Natural killer cell (primary cell): Measurements from ENCODE around the gene FATE1. TPM values are rescaled to one million over a fixed set of nuclear protein-coding genes. Genes with fewer than 3 reads are reported as not detected.

ENCODE experiments used
- ATAC-seq, 3 donors: fragments of 150-1000 bp in 2 of 3; fragments of 200-7000 bp in 1 of 3; cut with Tn5 transposase; 1 replicate in 1 of 3; 2 replicates in 2 of 3; pipeline ENCODE4 v1.10.0; 2021; ENCODE audit warnings: mild to moderate bottlenecking in 2 of 3, moderate library complexity in 2 of 3
- DNase-seq, 2 donors: peaks; one replicate each; pipeline versions ENCODE4 v3.0.0 to v3.0.0-alpha.2; 2013 to 2021; ENCODE audit warnings: mixed read lengths in 1 of 2
- H3K27ac ChIP-seq: one replicate; pipeline ENCODE4 v1.5.1; 2013; ENCODE audit warnings: mild to moderate bottlenecking, low read length
- H3K27me3 ChIP-seq: one replicate; pipeline ENCODE4 v1.6.1; 2013; ENCODE audit warnings: low read length; ENCODE audit not compliant: control insufficient read depth, insufficient read depth
- H3K36me3 ChIP-seq: one replicate; pipeline ENCODE4 v1.6.1; 2013; ENCODE audit warnings: low read length; ENCODE audit not compliant: control insufficient read depth, insufficient read depth
- H3K4me1 ChIP-seq: one replicate; pipeline ENCODE4 v1.6.1; 2013; ENCODE audit warnings: low read length; ENCODE audit not compliant: control insufficient read depth, insufficient read depth
- H3K4me3 ChIP-seq: one replicate; pipeline ENCODE4 v1.5.1; 2013; ENCODE audit warnings: low read length
- H3K9me3 ChIP-seq: one replicate; pipeline ENCODE4 v1.6.1; 2013; ENCODE audit warnings: low read length; ENCODE audit not compliant: control insufficient read depth, insufficient read depth
- H3K27ac Mint-ChIP-seq, 2 donors: one replicate each; pipeline ENCODE4 v1.8.0; 2022; ENCODE audit warnings: mild to moderate bottlenecking in 2 of 2, mixed read lengths in 2 of 2, moderate library complexity in 1 of 2
- H3K27me3 Mint-ChIP-seq, 2 donors: one replicate each; pipeline ENCODE4 v1.8.0; 2022; ENCODE audit warnings: low read depth in 2 of 2, mixed read lengths in 2 of 2
- H3K36me3 Mint-ChIP-seq: one replicate; pipeline ENCODE4 v1.8.0; 2022; ENCODE audit warnings: mixed read lengths
- H3K4me1 Mint-ChIP-seq, 2 donors: one replicate each; pipeline ENCODE4 v1.8.0; 2022; ENCODE audit warnings: mixed read lengths in 2 of 2
- H3K4me3 Mint-ChIP-seq: one replicate; pipeline ENCODE4 v1.8.0; 2022; ENCODE audit warnings: mild to moderate bottlenecking, moderate library complexity, mixed read lengths
- H3K9me3 Mint-ChIP-seq, 2 donors: one replicate each; pipeline ENCODE4 v1.8.0; 2022; ENCODE audit warnings: mixed read lengths in 2 of 2
- CTCF ChIP-seq: fragments of 200-600 bp; IDR thresholded peaks from one replicate; pipeline ENCODE4 v1.8.0; 2022; ENCODE audit warnings: antibody characterized with exemption
- WGBS: methylation state at CpG from one replicate; pipeline ENCODE4 v1.1.7; 2013; ENCODE audit warnings: missing lambda C conversion rate; ENCODE audit not compliant: insufficient coverage; 5-methylcytosine and 5-hydroxymethylcytosine counted together
- intact Hi-C: fragments of 100-400 bp; cut with micrococcal nuclease; formaldehyde crosslinking; loops from one replicate; pipeline ENCODE4 v1.14.2; 2022
- total RNA-seq, 4 donors: library from RNA; stranded (reverse); fragments of 120-200 nt in 1 of 4; gene quantifications; one replicate each; pipeline versions ENCODE4 v1.2.3 to v1.2.4, GENCODE V29; 2013 to 2022

The FATE1 gene
- total RNA-seq, 3 donors from 2014 or later (not counting 1 experiment from before 2014, with no cell fraction given) = not detected

- no peak overlapping the region for H3K27ac ChIP-seq
- H3K4me1 Mint-ChIP-seq = no peaks in the 10 kb centered on the region
- no peak for ATAC-seq
- H3K4me1 ChIP-seq = no peaks in the 10 kb centered on the region
- H3K27ac Mint-ChIP-seq = no peak overlapping the region
- no peaks in the 10 kb centered on the region for H3K36me3 Mint-ChIP-seq
- H3K27me3 Mint-ChIP-seq = peaks cover 3 to 28% of the 10 kb centered on the region in 2 donors
- H3K36me3 ChIP-seq = no peaks in the 10 kb centered on the region
- no peaks in the 10 kb centered on the region for H3K9me3 ChIP-seq
- no peaks in the 10 kb centered on the region for H3K9me3 Mint-ChIP-seq
- no peak for DNase-seq
- WGBS = 58% methylated on average over 5 of the region's 5 CpGs
- H3K4me3 ChIP-seq = no peak overlapping the region
- no peak for TF ChIP-seq CTCF
- intact Hi-C loops = no loop called here
- no peaks in the 10 kb centered on the region for H3K27me3 ChIP-seq
- H3K4me3 Mint-ChIP-seq = no peak overlapping the region
Observed at GRCh38 chrX:151752847-151753246, 37.0 kb downstream of the FATE1 start.

GRCh38 chrX:151753313-151754046 lies 37.6 kb downstream of the FATE1 start:
- ATAC-seq (no peak), DNase-seq (peak in 1 of 2 donors; percentile 1)
- no peak overlapping the region for H3K4me3 ChIP-seq
- H3K9me3 Mint-ChIP-seq = no peaks in the 10 kb centered on the region
- no peaks in the 10 kb centered on the region for H3K27me3 ChIP-seq
- no peaks in the 10 kb centered on the region for H3K36me3 Mint-ChIP-seq
- WGBS = 13% methylated on average over 21 of the region's 22 CpGs
- no peaks in the 10 kb centered on the region for H3K4me1 Mint-ChIP-seq
- H3K9me3 ChIP-seq = no peaks in the 10 kb centered on the region
- no peak for TF ChIP-seq CTCF
- peaks cover 3 to 28% of the 10 kb centered on the region in 2 donors for H3K27me3 Mint-ChIP-seq
- H3K36me3 ChIP-seq = no peaks in the 10 kb centered on the region
- H3K4me3 Mint-ChIP-seq = no peak overlapping the region
- intact Hi-C loops = no loop called here
- H3K4me1 ChIP-seq = no peaks in the 10 kb centered on the region
- H3K27ac Mint-ChIP-seq = no peak overlapping the region
- no peak overlapping the region for H3K27ac ChIP-seq

GRCh38 chrX:151754047-151754429 lies 38.2 kb downstream of the FATE1 start:
- H3K27ac ChIP-seq = no peak overlapping the region
- intact Hi-C loops = no loop called here

More at GRCh38 chrX:151754047-151754429, 38.2 kb downstream of the FATE1 start:
- no peak overlapping the region for H3K27ac Mint-ChIP-seq
- DNase-seq = no peak
- Histone ChIP-seq H3K4me1 (no peaks in the 10 kb centered on the region), H3K27me3 (no peaks in the 10 kb centered on the region), H3K36me3 (no peaks in the 10 kb centered on the region), H3K4me3 (no peak overlapping the region), H3K9me3 (no peaks in the 10 kb centered on the region)
- H3K27me3 Mint-ChIP-seq = peaks cover 3 to 27% of the 10 kb centered on the region in 2 donors
- no peak for TF ChIP-seq CTCF
- H3K36me3 Mint-ChIP-seq = no peaks in the 10 kb centered on the region
- WGBS = 89% methylated on average over 6 of the region's 6 CpGs
- H3K4me3 Mint-ChIP-seq = no peak overlapping the region
- no peaks in the 10 kb centered on the region for H3K9me3 Mint-ChIP-seq
- ATAC-seq = no peak
- no peaks in the 10 kb centered on the region for H3K4me1 Mint-ChIP-seq
